SKM-1 treated with dmso at 0.1 percent for 144 hours (cell line): Measurements from ENCODE around the gene C5orf46.
"Not testable (repeated sequence)": the region's sequence is repeated elsewhere in the genome, so short reads cannot be mapped to it uniquely, and the experiment has no call there.

Experiments
- DNase-seq: peaks from one replicate; lab custom pipeline; 2025; ENCODE audit not compliant: unreplicated experiment; lab: John Stamatoyannopoulos, UW

Gene C5orf46

DNA sequence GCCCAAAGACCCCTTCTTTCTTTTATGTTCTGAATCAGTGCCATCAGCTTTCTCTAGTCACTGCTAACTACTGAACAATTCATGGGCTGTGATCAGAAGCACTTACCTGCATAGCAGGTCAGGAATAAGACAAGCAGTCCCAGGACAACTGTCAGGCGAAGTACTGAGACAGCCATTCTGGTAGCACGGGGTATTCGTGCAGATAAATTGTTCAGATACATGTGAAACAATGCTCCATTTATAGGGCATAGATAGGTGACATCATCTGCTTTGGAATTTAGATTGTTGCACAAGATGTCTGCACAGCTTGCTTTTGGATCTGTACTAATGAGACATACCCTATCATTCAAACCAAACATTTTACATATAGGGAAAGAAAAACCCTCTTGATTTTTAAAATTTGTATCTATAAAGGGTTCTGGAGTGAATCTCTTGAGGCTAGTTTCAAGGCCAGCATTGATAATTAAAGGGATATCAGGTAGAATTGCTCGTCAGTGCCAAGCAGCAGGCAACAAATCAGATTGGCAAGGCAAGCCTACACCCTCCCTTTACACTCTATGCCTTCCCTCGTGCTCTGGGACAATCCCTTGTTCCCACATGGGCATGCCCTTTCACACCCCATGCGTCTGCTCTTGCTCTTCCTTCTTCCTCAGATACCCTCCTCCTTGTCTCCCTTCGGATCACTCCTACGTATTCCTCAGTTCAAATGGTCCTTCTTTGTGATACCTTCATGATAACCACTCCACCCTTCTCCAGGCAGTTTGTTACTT lies at the start of gene C5orf46:
C5orf46 (minus strand) TSS at position 213 of the 770 bp plus-strand sequence; CDS start at position 176, 37 bp downstream.
- no peak for DNase-seq

DNA sequence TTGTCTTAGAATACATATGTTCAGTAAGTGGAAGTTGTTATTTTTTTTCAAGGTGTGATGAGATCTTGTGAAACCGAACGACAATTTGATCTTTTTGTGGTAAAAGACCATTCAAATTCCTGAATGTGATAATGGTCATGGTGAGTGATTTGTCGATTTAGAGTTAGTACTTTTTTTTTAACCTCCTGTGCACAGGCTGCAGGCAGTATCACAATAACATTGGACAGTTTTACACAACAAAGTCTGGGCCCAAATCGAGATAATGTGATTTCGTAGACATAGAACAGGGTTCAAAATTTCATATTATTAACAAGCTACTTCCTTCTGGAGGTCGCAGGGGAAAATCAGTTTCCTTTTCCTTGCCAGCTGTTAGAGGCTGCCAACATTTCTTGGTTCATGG lies 48.6 kb upstream of the C5orf46 start:
- DNase-seq = no peak

DNA sequence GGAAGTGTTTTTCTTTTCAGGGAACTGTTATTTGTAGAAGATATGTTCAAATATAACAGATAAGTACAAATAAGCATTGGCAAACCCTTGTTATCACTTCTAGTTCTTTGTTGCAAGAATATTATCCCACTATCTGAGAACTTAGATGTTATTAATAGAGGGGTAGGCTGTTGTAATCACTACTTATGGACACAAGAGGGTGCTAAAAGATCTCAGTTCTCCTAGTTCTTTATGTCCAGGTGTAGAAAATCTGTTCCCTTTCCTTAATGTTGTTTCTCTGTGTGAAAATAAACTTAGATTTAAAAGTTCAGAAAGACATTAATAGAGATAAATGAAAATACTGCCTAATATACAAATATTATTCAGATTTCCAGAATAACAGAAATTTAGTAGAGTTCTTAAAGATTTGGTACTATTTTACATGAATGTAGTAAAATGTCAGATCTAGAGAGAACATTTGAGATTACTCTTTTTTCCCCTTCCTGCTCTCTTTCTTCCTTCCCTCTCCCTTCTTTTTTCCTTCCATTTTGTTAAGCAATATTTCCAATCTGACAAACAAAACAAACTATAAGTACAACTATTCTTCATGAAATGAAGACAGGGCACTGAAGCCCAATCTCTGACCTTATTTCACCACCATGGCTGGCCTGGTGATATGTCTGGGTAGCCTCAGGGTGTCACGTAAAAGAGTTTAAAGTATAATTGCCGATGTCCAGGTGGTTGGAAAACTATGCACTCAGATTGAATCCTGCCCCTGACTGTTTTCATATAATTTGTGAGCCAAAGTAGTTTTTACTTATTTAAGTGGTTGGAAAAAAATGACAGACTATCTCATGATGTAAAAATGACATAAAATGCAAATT lies 43.6 kb upstream of the C5orf46 start:
- peak; percentile 50 for DNase-seq

DNA sequence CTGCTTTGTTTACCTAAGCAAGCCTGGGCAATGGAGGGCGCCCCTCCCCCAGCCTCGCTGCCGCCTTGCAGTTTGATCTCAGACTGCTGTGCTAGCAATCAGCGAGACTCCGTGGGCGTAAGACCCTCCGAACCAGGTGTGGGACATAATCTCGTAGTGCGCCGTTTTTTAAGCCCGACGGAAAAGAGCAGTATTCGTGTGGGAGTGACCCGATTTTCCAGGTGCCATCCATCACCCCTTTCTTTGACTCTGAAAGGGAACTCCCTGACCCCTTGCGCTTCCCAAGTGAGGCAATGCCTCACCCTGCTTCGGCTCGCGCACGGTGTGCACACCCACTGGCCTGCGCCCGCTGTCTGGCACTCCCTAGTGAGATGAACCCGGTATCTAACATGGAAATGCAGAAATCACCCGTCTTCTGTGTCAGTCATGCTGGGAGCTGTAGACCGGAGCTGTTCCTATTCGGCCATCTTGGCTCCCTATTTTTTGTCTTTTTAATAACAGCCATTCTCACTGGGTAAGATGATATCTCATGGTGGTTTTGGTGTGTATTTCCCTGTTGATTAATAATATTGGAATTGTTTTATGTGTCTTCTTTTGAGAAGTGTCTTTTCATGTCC lies 40.4 kb upstream of the C5orf46 start:
- not testable (repeated sequence) for DNase-seq

GRCh38 chr5:147939431-147940114 lies 33.2 kb upstream of the C5orf46 start:
- no peak for DNase-seq

- peak; percentile 15 for DNase-seq
These were observed 28.7 kb upstream of the C5orf46 start for GRCh38 chr5:147935032-147935431.

- DNase-seq = peak; percentile 17
These were observed 24.4 kb upstream of the C5orf46 start for GRCh38 chr5:147930769-147931168.

DNA sequence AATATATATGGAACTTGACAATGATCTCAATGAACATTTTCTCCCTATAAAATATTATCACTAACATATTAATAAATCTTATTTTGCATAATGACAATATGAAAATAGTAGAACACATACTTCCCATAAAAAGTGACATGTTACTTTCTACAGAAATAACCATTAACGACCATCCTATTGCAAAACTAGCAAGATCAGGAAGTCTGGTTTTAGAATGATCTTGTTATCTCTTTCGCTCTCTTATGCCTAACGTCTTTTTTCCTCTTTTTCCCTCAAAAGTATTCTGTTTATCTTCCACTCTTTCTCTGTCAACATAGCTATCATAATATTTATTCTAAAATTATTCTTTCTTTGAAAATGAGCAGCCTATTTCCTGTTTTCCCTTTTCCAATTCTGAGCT lies 21.6 kb upstream of the C5orf46 start:
- DNase-seq = peak; percentile 66

- DNase-seq = no peak
These were observed 18.7 kb upstream of the C5orf46 start for GRCh38 chr5:147925020-147925419.

GRCh38 chr5:147921136-147921535 lies 14.8 kb upstream of the C5orf46 start:
- DNase-seq = peak; percentile 76

GRCh38 chr5:147920420-147921030 lies 14.2 kb upstream of the C5orf46 start:
- peak; percentile 5 for DNase-seq

DNA sequence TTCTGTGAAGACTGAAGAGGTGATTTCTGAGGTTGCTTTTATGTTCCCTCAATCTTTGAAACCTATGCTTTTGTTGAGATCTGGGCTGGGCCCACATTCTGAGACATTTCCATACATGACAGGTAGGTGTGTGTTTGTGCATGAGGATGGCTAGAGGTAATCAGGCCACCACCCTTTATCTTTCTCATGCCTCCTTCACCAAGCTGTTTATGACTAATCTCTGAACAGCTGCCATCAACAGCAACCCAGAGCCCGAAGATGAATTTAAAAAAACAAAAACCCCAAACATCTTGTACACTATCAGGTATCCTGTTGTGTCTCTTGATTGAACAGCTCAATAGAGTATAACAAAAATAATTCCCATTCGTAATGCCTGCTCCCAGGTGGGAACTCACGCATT lies 12.6 kb upstream of the C5orf46 start:
- no peak for DNase-seq

- no peak for DNase-seq
These were observed 11.9 kb upstream of the C5orf46 start for GRCh38 chr5:147918101-147918685.

DNA sequence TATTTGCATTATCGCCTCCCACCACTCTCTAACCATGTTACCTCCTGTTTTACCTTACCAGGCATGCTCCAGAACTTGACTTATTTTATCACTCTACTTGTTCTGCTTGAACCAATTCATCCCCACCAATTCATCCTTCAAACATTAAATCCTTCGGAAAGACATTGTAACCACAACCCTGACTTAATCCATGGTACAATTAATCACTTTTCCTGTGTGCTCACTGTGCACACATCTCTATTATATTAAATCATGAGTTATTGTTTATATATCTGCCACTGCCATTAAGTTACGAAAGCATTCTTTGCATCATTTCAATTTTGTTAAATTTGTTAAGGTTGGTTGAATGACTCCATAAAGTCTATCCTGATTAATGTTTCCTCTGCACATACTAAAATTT lies 7.4 kb upstream of the C5orf46 start:
- no peak for DNase-seq

DNA sequence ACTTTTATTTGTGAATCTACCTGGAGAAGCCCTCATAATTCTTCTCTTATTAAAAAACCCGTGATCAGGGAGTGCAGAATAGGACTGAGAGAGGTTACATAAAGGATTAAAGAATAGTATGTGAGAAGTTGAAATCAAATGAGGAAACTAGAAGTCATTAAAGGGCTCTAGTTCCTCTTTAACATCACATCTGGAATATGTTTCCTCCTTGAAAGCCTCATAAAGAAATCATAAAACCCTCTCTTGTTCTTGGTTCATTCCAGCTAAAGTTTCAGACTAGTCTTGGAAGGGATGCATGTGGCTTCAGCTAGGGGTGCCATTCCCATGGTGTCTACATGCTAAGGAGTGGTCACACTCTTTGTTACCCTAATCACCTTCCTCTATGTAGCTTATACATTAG lies 5.7 kb upstream of the C5orf46 start:
- DNase-seq = peak; percentile 59

DNA sequence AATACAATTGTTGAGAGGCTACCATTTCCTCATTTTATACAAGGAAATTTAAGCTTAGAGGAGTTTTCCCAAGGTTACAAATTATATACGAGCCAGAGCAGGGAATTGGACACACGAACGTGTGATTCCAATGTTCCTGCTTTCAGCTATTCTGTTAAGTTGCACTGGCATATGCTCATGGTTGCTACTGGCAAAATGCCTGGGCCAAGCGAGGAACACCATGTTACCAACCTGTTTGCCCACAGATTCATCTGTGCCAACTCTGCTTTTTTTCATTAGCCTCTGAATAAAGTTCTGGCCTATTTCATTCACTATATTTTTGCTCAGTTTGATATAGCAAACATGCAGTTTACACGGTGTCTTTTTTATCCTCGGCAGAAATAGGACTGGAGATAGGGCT lies 5.1 kb upstream of the C5orf46 start:
- DNase-seq = no peak

DNA sequence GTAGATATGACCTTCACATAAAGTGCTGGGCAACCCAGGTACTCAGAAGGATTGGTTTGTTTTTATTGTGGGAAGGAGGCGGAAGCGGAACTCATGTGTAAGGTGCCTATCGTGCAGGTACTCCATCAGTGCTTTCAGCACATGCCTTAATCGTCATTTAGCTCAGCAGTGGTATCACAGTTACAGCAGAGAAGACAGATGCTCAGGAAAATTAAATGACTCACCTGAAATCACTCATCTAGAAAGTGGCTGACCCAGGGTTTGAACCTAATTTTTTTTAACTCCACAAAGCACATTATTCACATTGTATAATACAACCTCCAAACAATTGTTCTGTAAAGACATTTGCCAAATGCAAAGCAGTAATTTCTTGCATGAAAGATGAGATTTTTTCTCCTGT lies 2.2 kb downstream of the C5orf46 start:
- no peak for DNase-seq

DNA sequence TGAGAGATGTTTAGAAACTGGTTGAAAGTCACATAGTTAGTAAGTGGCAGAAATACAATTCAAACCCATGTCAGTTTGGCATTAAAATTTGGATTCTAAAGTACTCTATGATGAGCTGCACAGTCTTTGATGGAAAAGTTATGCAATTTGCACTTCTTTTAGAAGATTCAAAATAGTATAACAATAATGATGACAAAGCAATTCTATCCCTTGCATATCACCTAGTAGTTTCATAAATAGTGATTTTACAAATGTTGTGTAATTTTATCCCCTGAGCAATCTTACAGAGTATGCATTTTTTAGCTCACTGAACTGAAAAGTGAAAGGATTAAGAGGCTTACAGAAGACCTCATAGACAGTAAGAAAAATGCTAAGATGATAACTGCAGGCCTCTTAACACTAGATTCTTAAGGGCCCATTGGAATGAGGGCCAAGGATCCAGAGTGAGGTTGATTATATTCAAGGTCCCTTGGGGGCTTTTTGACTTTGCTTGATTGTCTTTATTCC lies 3.7 kb downstream of the C5orf46 start:
- DNase-seq = no peak

- DNase-seq = no peak
These were observed 4.7 kb downstream of the C5orf46 start for GRCh38 chr5:147901599-147902039.

DNA sequence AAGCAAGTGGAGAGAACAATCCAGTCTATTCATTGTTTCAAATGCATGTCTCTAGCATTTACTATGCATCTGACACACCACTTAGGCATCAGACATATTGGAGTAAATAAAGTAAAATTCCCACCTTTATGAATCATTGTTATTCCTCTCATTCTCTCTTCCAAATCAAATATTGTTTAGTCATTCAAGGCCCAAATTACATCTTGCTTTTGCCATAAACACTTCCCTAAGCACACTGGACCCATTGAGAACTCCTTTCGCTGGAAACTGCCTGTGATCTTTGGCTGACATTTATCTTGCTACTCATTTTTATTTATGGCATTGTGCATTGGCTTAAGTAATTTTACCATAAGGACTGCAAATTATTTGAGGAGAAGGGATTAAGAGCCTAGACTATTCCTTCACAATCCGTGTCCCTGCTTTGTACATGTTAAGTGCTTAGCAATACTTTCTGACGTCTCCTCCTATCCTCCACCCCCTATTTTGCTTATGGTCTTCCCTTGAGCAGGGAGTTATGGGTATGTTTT lies 7.4 kb downstream of the C5orf46 start:
- DNase-seq = no peak
